ENCODE measurements around the gene STRN. TPM values are rescaled to one million over a fixed set of nuclear protein-coding genes. Genes with fewer than 3 reads are reported as not detected.

The STRN gene
- total RNA-seq, 1 donor from 2014 or later, result 25.7 TPM

- no peaks in the 10 kb centered on the region for H3K4me1 Mint-ChIP-seq
- no peak for TF ChIP-seq CTCF (IDR thresholded peaks at IDR 0.05; ENCODE audit: unreplicated experiment)
- H3K4me3 Mint-ChIP-seq, result no peak overlapping the region
- DNase-seq (ENCODE audit: low spot score in 2 of 2, unreplicated experiment in 2 of 2), result no peak
- H3K27me3 Mint-ChIP-seq (ENCODE audit: low read depth), result no peaks in the 10 kb centered on the region
- no peak overlapping the region for H3K27ac Mint-ChIP-seq
- H3K9me3 Mint-ChIP-seq, result no peaks in the 10 kb centered on the region
- no peaks in the 10 kb centered on the region for H3K36me3 Mint-ChIP-seq
These were observed 142.1 kb downstream of the STRN start for GRCh38 chr2:36824273-36824672.

- H3K4me3 Mint-ChIP-seq, result no peak overlapping the region
- no peak for TF ChIP-seq CTCF (IDR thresholded peaks at IDR 0.05; ENCODE audit: unreplicated experiment)
- H3K4me1 Mint-ChIP-seq, result no peaks in the 10 kb centered on the region
- no peak overlapping the region for H3K27ac Mint-ChIP-seq
- H3K27me3 Mint-ChIP-seq (ENCODE audit: low read depth), result no peaks in the 10 kb centered on the region
- H3K36me3 Mint-ChIP-seq, result no peaks in the 10 kb centered on the region
- no peak for DNase-seq (ENCODE audit: low spot score in 2 of 2, unreplicated experiment in 2 of 2)
- no peaks in the 10 kb centered on the region for H3K9me3 Mint-ChIP-seq
These were observed 142.5 kb downstream of the STRN start for GRCh38 chr2:36823862-36824261.

GRCh38 chr2:36820942-36821605 lies 145.3 kb downstream of the STRN start:
- no peak for DNase-seq (ENCODE audit: low spot score in 2 of 2, unreplicated experiment in 2 of 2)
- no peaks in the 10 kb centered on the region for H3K4me1 Mint-ChIP-seq
- no peak overlapping the region for H3K4me3 Mint-ChIP-seq
- H3K9me3 Mint-ChIP-seq, result no peaks in the 10 kb centered on the region
- no peak for TF ChIP-seq CTCF (IDR thresholded peaks at IDR 0.05; ENCODE audit: unreplicated experiment)
- H3K36me3 Mint-ChIP-seq, result no peaks in the 10 kb centered on the region
- H3K27ac Mint-ChIP-seq, result no peak overlapping the region
- H3K27me3 Mint-ChIP-seq (ENCODE audit: low read depth), result no peaks in the 10 kb centered on the region

GRCh38 chr2:36819095-36819711 lies 147.1 kb downstream of the STRN start:
- no peak for DNase-seq (ENCODE audit: low spot score in 2 of 2, unreplicated experiment in 2 of 2)
- Mint-ChIP-seq H3K27ac (no peak overlapping the region), H3K4me1 (no peaks in the 10 kb centered on the region), H3K4me3 (no peak overlapping the region), H3K9me3 (no peaks in the 10 kb centered on the region), H3K27me3 (ENCODE audit: low read depth) (no peaks in the 10 kb centered on the region), H3K36me3 (no peaks in the 10 kb centered on the region)
- TF ChIP-seq CTCF (IDR thresholded peaks at IDR 0.05; ENCODE audit: unreplicated experiment), result no peak

GRCh38 chr2:36818542-36818941 lies 147.8 kb downstream of the STRN start:
- no peak for TF ChIP-seq CTCF (IDR thresholded peaks at IDR 0.05; ENCODE audit: unreplicated experiment)
- Mint-ChIP-seq H3K36me3 (no peaks in the 10 kb centered on the region), H3K4me3 (no peak overlapping the region), H3K9me3 (no peaks in the 10 kb centered on the region), H3K27ac (no peak overlapping the region), H3K4me1 (no peaks in the 10 kb centered on the region), H3K27me3 (ENCODE audit: low read depth) (no peaks in the 10 kb centered on the region)
- no peak for DNase-seq (ENCODE audit: low spot score in 2 of 2, unreplicated experiment in 2 of 2)
